H1 (cell line): ENCODE measurements around the gene MARS1. TPM values are rescaled to one million over a fixed set of nuclear protein-coding genes. Genes with fewer than 3 reads are reported as not detected.

Source experiments
- CTCF ChIA-PET: fragments of 300-600 bp; sonication (Branson Sonifier 250); formaldehyde crosslinking; loops from one replicate; lab custom pipeline; 2021; ENCODE audit not compliant: partially characterized antibody; lab: Charles Lee
- POLR2A ChIA-PET: fragments of 300-600 bp; sonication (Branson Sonifier 250); formaldehyde crosslinking; loops from one replicate; lab custom pipeline; 2021; ENCODE audit warnings: inconsistent platforms; ENCODE audit not compliant: partially characterized antibody; lab: Charles Lee
- DNase-seq, 2 experiments: peaks; one replicate each; pipeline versions ENCODE4 v3.0.0 to v3.0.0-alpha.2; 2010 to 2022; ENCODE audit warnings: low spot score in 2 of 2, low read depth in 1 of 2, mixed read lengths in 1 of 2
- FAIRE-seq: peaks from 2 replicates; lab custom pipeline; 2011; peaks lifted over from hg19 to GRCh38; lab: Jason Lieb, UNC
- H2AFZ ChIP-seq: 2 replicates; pipeline ENCODE4 v1.8.1; 2012; ENCODE audit warnings: low read length, inconsistent platforms
- H2AK5ac ChIP-seq: 2 replicates; pipeline ENCODE4 v1.6.1; 2013; ENCODE audit warnings: low read depth, low read length
- H2BK120ac ChIP-seq: replicated peaks from 2 replicates; pipeline ENCODE3; 2013; ENCODE audit warnings: low read depth, low read length, inconsistent platforms
- H2BK12ac ChIP-seq: 2 replicates; pipeline ENCODE4 v1.6.1; 2013; ENCODE audit warnings: low read depth, low read length
- H2BK15ac ChIP-seq: 2 replicates; pipeline ENCODE4 v1.6.1; 2013; ENCODE audit warnings: low read length
- H2BK20ac ChIP-seq: 2 replicates; pipeline ENCODE4 v1.6.1; 2013; ENCODE audit warnings: low read length
- H2BK5ac ChIP-seq: 2 replicates; pipeline ENCODE4 v1.6.1; 2013; ENCODE audit warnings: low read depth, low read length
- H3K14ac ChIP-seq: 2 replicates; pipeline ENCODE4 v1.6.1; 2013; ENCODE audit warnings: inconsistent platforms; ENCODE audit not compliant: insufficient read length
- H3K18ac ChIP-seq: 2 replicates; pipeline ENCODE4 v1.6.1; 2013; ENCODE audit warnings: low read length; ENCODE audit errors: extremely low read depth
- H3K23ac ChIP-seq: 2 replicates; pipeline ENCODE4 v1.6.1; 2013; ENCODE audit warnings: inconsistent platforms; ENCODE audit not compliant: insufficient read length
- H3K23me2 ChIP-seq: 2 replicates; pipeline ENCODE4 v1.6.1; 2013; ENCODE audit warnings: low read depth, low read length
- H3K27ac ChIP-seq: 2 replicates; pipeline ENCODE4 v1.6.1; 2011; ENCODE audit warnings: low read depth, low read length, inconsistent platforms
- H3K27me3 ChIP-seq, 4 experiments: replicated peaks in 1 of 4; 1 replicate in 1 of 4; 2 replicates in 3 of 4; pipeline versions ENCODE4 v1.6.1 to v1.8.1; 2011 to 2013; ENCODE audit warnings: low read length in 3 of 4, mild to moderate bottlenecking in 3 of 4, inconsistent platforms in 2 of 4, mixed read lengths in 2 of 4, moderate library complexity in 1 of 4; ENCODE audit not compliant: control insufficient read depth in 3 of 4, insufficient read depth in 3 of 4; ENCODE audit errors: extremely low read depth in 1 of 4
- H3K36me3 ChIP-seq, 4 experiments: 2 replicates each; pipeline versions ENCODE4 v1.6.1 to v1.8.1; 2011 to 2013; ENCODE audit warnings: mild to moderate bottlenecking in 4 of 4, low read length in 3 of 4, moderate library complexity in 2 of 4, control low read depth in 1 of 4, inconsistent platforms in 1 of 4; ENCODE audit not compliant: insufficient read depth in 4 of 4, control insufficient read depth in 2 of 4
- H3K4ac ChIP-seq: replicated peaks from 2 replicates; pipeline ENCODE3; 2013; ENCODE audit warnings: low read length, low read depth, mixed read lengths, inconsistent platforms; ENCODE audit not compliant: insufficient read length
- H3K4me1 ChIP-seq, 4 experiments: replicated peaks in 1 of 4; 1 replicate in 1 of 4; 2 replicates in 3 of 4; pipeline versions ENCODE4 v1.6.1 to v1.8.1; 2011 to 2013; ENCODE audit warnings: low read length in 3 of 4, inconsistent platforms in 2 of 4, mixed read lengths in 1 of 4; ENCODE audit not compliant: insufficient read depth in 4 of 4, control insufficient read depth in 3 of 4
- H3K4me2 ChIP-seq, 2 experiments: 2 replicates each; pipeline versions ENCODE4 v1.6.1 to v1.8.1; 2011 to 2013; ENCODE audit warnings: low read depth in 2 of 2, low read length in 2 of 2, control low read depth in 1 of 2, inconsistent platforms in 1 of 2, mild to moderate bottlenecking in 1 of 2; ENCODE audit not compliant: insufficient read depth in 1 of 2
- H3K4me3 ChIP-seq, 4 experiments: fragments of 200-600, 300-600 bp in 1 of 4; sonication (generic), shearing (Covaris generic), sonication (Bioruptor Twin) in 1 of 4; 2 replicates each; pipeline versions ENCODE4 v1.5.1 to v1.8.1; 2011 to 2016; ENCODE audit warnings: low read length in 4 of 4, low read depth in 3 of 4, control low read depth in 2 of 4, inconsistent platforms in 2 of 4, mild to moderate bottlenecking in 2 of 4, mixed read lengths in 1 of 4, moderate library complexity in 1 of 4; ENCODE audit not compliant: insufficient read depth in 2 of 4; ENCODE audit errors: extremely low read depth in 1 of 4
- H3K56ac ChIP-seq: replicated peaks from 2 replicates; pipeline ENCODE3; 2013; ENCODE audit warnings: low read depth, mild to moderate bottlenecking, mixed read lengths, low read length, inconsistent platforms; ENCODE audit not compliant: insufficient read length
- H3K79me1 ChIP-seq: 2 replicates; pipeline ENCODE4 v1.6.1; 2013; ENCODE audit warnings: low read depth, low read length, control low read depth
- H3K79me2 ChIP-seq, 2 experiments: 2 replicates each; pipeline versions ENCODE4 v1.6.1 to v1.8.1; 2012 to 2013; ENCODE audit warnings: low read length in 2 of 2, mild to moderate bottlenecking in 2 of 2, inconsistent platforms in 1 of 2; ENCODE audit not compliant: insufficient read depth in 2 of 2, control insufficient read depth in 1 of 2
- H3K9ac ChIP-seq, 4 experiments: replicated peaks in 1 of 4; 1 replicate in 1 of 4; 2 replicates in 3 of 4; pipeline versions ENCODE4 v1.6.1 to v1.8.1; 2011 to 2013; ENCODE audit warnings: low read depth in 3 of 4, low read length in 3 of 4, control low read depth in 2 of 4, mild to moderate bottlenecking in 2 of 4, moderate library complexity in 2 of 4, inconsistent platforms in 1 of 4; ENCODE audit errors: extremely low read depth in 1 of 4
- H3K9me3 ChIP-seq, 2 experiments: 2 replicates each; pipeline versions ENCODE4 v1.6.1 to v1.8.1; 2012 to 2013; ENCODE audit warnings: mild to moderate bottlenecking in 2 of 2, moderate library complexity in 2 of 2, control low read depth in 1 of 2, inconsistent platforms in 1 of 2, low read depth in 1 of 2, low read length in 1 of 2, mixed read lengths in 1 of 2; ENCODE audit not compliant: insufficient read depth in 2 of 2
- H4K20me1 ChIP-seq, 2 experiments: replicated peaks in 1 of 2; 2 replicates each; pipeline versions ENCODE3 to v1.8.1; 2011 to 2013; ENCODE audit warnings: inconsistent platforms in 2 of 2, low read length in 2 of 2, mild to moderate bottlenecking in 1 of 2; ENCODE audit not compliant: insufficient read depth in 2 of 2, control insufficient read depth in 1 of 2
- H4K5ac ChIP-seq: 2 replicates; pipeline ENCODE4 v1.6.1; 2013; ENCODE audit warnings: low read length, low read depth, mixed read lengths, inconsistent platforms; ENCODE audit not compliant: insufficient read length
- H4K8ac ChIP-seq: 2 replicates; pipeline ENCODE4 v1.8.0; 2013; ENCODE audit warnings: mild to moderate bottlenecking, moderate library complexity, low read length, inconsistent platforms; ENCODE audit not compliant: insufficient read depth; ENCODE audit errors: extremely low read depth
- H4K91ac ChIP-seq: replicated peaks from 2 replicates; pipeline ENCODE3; 2013; ENCODE audit warnings: low read length, mixed read lengths, inconsistent platforms; ENCODE audit not compliant: insufficient read length
- BCL11A ChIP-seq, 2 experiments: IDR thresholded peaks; one replicate each; pipeline ENCODE4 v1.6.1; 2011; ENCODE audit warnings: low read depth in 2 of 2, low read length in 2 of 2, mild to moderate bottlenecking in 2 of 2
- CBX5 ChIP-seq: fragments of 300-800, 300-1000 bp; sonication (generic); IDR thresholded peaks from 2 replicates; pipeline ENCODE4 v1.7.1; 2016; ENCODE audit warnings: antibody characterized with exemption, low read length, low read depth
- FOSL1 ChIP-seq: IDR thresholded peaks from 2 replicates; pipeline ENCODE4 v1.6.1; 2011; ENCODE audit warnings: mild to moderate bottlenecking, low read depth, low read length, moderate library complexity; ENCODE audit not compliant: insufficient read depth
- JUND ChIP-seq: IDR thresholded peaks from 2 replicates; pipeline ENCODE4 v1.6.1; 2011; ENCODE audit warnings: mild to moderate bottlenecking, improper control_type of control experiment, low read length
- KDM4A ChIP-seq: IDR thresholded peaks from one replicate; pipeline ENCODE4 v1.7.1; 2012; ENCODE audit warnings: low read depth, mild to moderate bottlenecking, moderate library complexity, low read length, inconsistent platforms; ENCODE audit not compliant: severe bottlenecking
- KDM5A ChIP-seq: fragments of 200-600 bp; IDR thresholded peaks from 2 replicates; pipeline ENCODE4 v1.7.1; 2012; ENCODE audit warnings: mild to moderate bottlenecking, low read length, inconsistent platforms, mixed read lengths
- RAD21 ChIP-seq, 2 experiments: IDR thresholded peaks in 1 of 2; conservative IDR thresholded peaks in 1 of 2; 2 replicates each; pipeline ENCODE4 v1.6.1; 2011; ENCODE audit warnings: low read depth in 2 of 2, low read length in 2 of 2, improper control_type of control experiment in 1 of 2, inconsistent platforms in 1 of 2, mild to moderate bottlenecking in 1 of 2, moderate library complexity in 1 of 2
- RNF2 ChIP-seq: fragments of 200-900, 300-1000 bp; sonication (generic); IDR thresholded peaks from 2 replicates; pipeline ENCODE4 v1.7.1; 2016; ENCODE audit warnings: borderline replicate concordance, low read depth, mild to moderate bottlenecking, antibody characterized with exemption, low read length; ENCODE audit not compliant: poor library complexity, severe bottlenecking; ENCODE audit errors: missing control alignments
- SAP30 ChIP-seq: fragments of 300-600 bp; sonication (generic); IDR thresholded peaks from 2 replicates; pipeline ENCODE4 v1.7.1; 2012; ENCODE audit warnings: low read length, moderate library complexity, mild to moderate bottlenecking, inconsistent platforms; ENCODE audit not compliant: insufficient read depth, insufficient replicate concordance
- TAF1 ChIP-seq: IDR thresholded peaks from 2 replicates; pipeline ENCODE4 v1.6.1; 2011; ENCODE audit warnings: mild to moderate bottlenecking, low read depth, low read length
- TCF12 ChIP-seq: IDR thresholded peaks from 2 replicates; pipeline ENCODE4 v1.6.1; 2011; ENCODE audit warnings: low read depth, mild to moderate bottlenecking, low read length
- TEAD4 ChIP-seq: IDR thresholded peaks from 2 replicates; pipeline ENCODE4 v1.6.1; 2012; ENCODE audit warnings: low read depth, low read length, inconsistent platforms, mixed read lengths
- ZNF274 ChIP-seq: IDR thresholded peaks from 2 replicates; pipeline ENCODE4 v1.7.0; 2012; ENCODE audit warnings: low read length, borderline replicate concordance; ENCODE audit errors: extremely low read depth
- WGBS, 2 experiments: shearing (Covaris generic) in 1 of 2; methylation state at CpG; one replicate each; pipeline versions ENCODE4 v1.1.6 to v1.1.7; 2013 to 2015; ENCODE audit warnings: low lambda C conversion rate in 2 of 2, mixed read lengths in 2 of 2, inconsistent platforms in 1 of 2, low coverage in 1 of 2, missing lambda C conversion rate in 1 of 2; ENCODE audit not compliant: insufficient replicate concordance in 2 of 2, insufficient coverage in 1 of 2, insufficient read length in 1 of 2; ENCODE audit errors: extremely low coverage in 1 of 2, missing lambda C conversion rate in 1 of 2; 5-methylcytosine and 5-hydroxymethylcytosine counted together
- polyA plus RNA-seq, 7 experiments: library from polyadenylated mRNA; depleted of rRNA in 3 of 7; stranded (reverse) in 5 of 7; unstranded in 2 of 7; fragments of >200 nt in 5 of 7; fragments of 200-250 nt in 2 of 7; gene quantifications; 1 replicate in 5 of 7; 2 replicates in 1 of 7; 4 replicates in 1 of 7; pipeline versions ENCODE4 v1.2.1 to v1.2.3, GENCODE V29; 2011 to 2013; ENCODE audit warnings: missing spikeins in 2 of 7, mixed read lengths in 2 of 7
- total RNA-seq: library from RNA; stranded (reverse); fragmentation: NEBNext Ultra II Directional; extraction: Animal tissue kit (Norgen Biotek cat#: 25700); gene quantifications from 2 replicates; pipeline ENCODE4 v1.2.1, GENCODE V29; 2021

MARS1 gene
- total and polyA plus RNA-seq, 2 of the 8 experiments (the other 6 are each of a cell fraction or from before 2014, with no cell fraction given): 194 to 407 TPM

DNA sequence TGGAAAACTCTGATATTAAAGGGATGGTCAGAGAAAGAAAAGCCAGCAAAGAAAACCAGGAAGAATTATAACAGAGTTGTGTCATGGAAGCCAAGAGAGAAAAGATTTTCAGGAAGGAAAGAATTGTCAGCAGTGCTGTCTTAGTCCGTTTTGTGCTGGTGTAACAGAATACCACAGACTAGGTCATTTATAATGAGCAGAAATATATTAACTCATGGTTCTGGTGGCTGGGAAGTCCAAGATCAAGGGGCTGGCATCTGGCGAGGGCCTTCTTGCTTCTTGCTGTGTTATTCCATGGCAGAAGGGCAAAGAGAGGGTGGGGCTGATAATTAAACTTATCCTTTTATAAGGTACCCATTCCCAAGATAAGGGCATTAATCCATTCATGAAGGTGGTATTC is 39.2 kb upstream of the MARS1 start:
- H4K8ac ChIP-seq: no peak overlapping the region
- no peak overlapping the region for H2BK12ac ChIP-seq
- no peak overlapping the region for H2AFZ ChIP-seq
- H3K27ac ChIP-seq: no peak overlapping the region
- no peak overlapping the region for H2BK15ac ChIP-seq
- H2BK5ac ChIP-seq: no peak overlapping the region
- 88% methylated on average over 2 of the region's 2 CpGs; no CpG with 5 or more reads in 1 of the 2 experiments for WGBS, 2 experiments
- no peaks in the 10 kb centered on the region for H3K79me2 ChIP-seq
- no peak overlapping the region for H3K4ac ChIP-seq
- DNase-seq (no peak), FAIRE-seq (no peak)
- H3K36me3 ChIP-seq: no peaks in the 10 kb centered on the region
- POLR2A ChIA-PET: interaction anchor here (0.8 to 11.2 kb wide), 2 partner anchors 16 to 148 kb away, joined by 3 to 168 read pairs; partner anchors contain the start of genes INHBC and R3HDM2
- no peak overlapping the region for H3K14ac ChIP-seq
- TF ChIP-seq TAF1 (no peak), KDM4A (no peak), RNF2 (no peak), JUND (no peak), ZNF274 (no peak), CBX5 (no peak), BCL11A (IDR thresholded peaks at IDR 0.05; ENCODE audit: low read depth in 2 of 2, low read length in 2 of 2) (no peak), TEAD4 (no peak), KDM5A (no peak), TCF12 (no peak), FOSL1 (no peak), RAD21 (IDR thresholded peaks at IDR 0.05 in 1 of 2, conservative IDR thresholded peaks at IDR 0.05 in 1 of 2; ENCODE audit: low read depth in 2 of 2, low read length in 2 of 2) (no peak), SAP30 (no peak)
- H3K56ac ChIP-seq: no peak overlapping the region
- no peaks in the 10 kb centered on the region for H3K27me3 ChIP-seq
- no peak overlapping the region for H4K91ac ChIP-seq
- H3K9ac ChIP-seq: no peak overlapping the region
- no peaks in the 10 kb centered on the region for H4K20me1 ChIP-seq
- H3K23me2 ChIP-seq: no peaks in the 10 kb centered on the region
- no peaks in the 10 kb centered on the region for H3K9me3 ChIP-seq
- CTCF ChIA-PET: interaction anchor here (0.7 to 18.5 kb wide), 6 partner anchors 10 to 205 kb away, joined by 3 to 478 read pairs (median 168); partner anchors contain the start of genes ARHGAP9, INHBC, MARS1 and STAC3
- H3K4me2 ChIP-seq: no peak overlapping the region
- H2BK20ac ChIP-seq: no peak overlapping the region
- H3K4me1 ChIP-seq: peaks cover 0 to 4% (median 0%) of the 10 kb centered on the region in 4 experiments; a peak in 4 of 7 replicates
- H4K5ac ChIP-seq: no peak overlapping the region
- no peak overlapping the region for H2AK5ac ChIP-seq
- H3K79me1 ChIP-seq: no peaks in the 10 kb centered on the region
- H3K4me3 ChIP-seq: no peak overlapping the region
- H3K23ac ChIP-seq: no peak overlapping the region
- H2BK120ac ChIP-seq: no peak overlapping the region
- no peak overlapping the region for H3K18ac ChIP-seq
